Measurements from ENCODE around the gene KDM3B.

KDM3B gene

GRCh38 chr5:138448481-138449398 is 96.3 kb downstream of the KDM3B start:
- no peaks in the 10 kb centered on the region for H3F3A ChIP-seq (ENCODE audit: insufficient read depth, low read length)
- no peak overlapping the region for H3K27ac ChIP-seq (ENCODE audit: low read length)
- H3K4me2 ChIP-seq (ENCODE audit: low read depth, low read length) = no peak overlapping the region
- H3K79me2 ChIP-seq (ENCODE audit: low read length) = no peaks in the 10 kb centered on the region
- DNase-seq = no peak
- no peaks in the 10 kb centered on the region for H3K4me1 ChIP-seq (ENCODE audit: low read length)
- H3K36me3 ChIP-seq (replicated peaks; ENCODE audit: insufficient read depth, low read length) = no peaks in the 10 kb centered on the region
- no peaks in the 10 kb centered on the region for H4K20me1 ChIP-seq (ENCODE audit: insufficient read depth, low read length)
- TF ChIP-seq EZH2phosphoT487 (IDR thresholded peaks at IDR 0.05; ENCODE audit: low read length) = no peak
- TF ChIP-seq EZH2 (optimal IDR thresholded peaks at IDR 0.05; ENCODE audit: low read depth, low read length) = no peak
- no peak for TF ChIP-seq CTCF (IDR thresholded peaks at IDR 0.05; ENCODE audit: low read length)
- H3K4me3 ChIP-seq (ENCODE audit: low read length) = no peak overlapping the region
- no peaks in the 10 kb centered on the region for H3K9me2 ChIP-seq (replicated peaks; ENCODE audit: insufficient read depth, low read length)
- H3K9ac ChIP-seq (ENCODE audit: low read length) = no peak overlapping the region
- no peaks in the 10 kb centered on the region; the same call in 1 of the 2 replicates for H3K27me3 ChIP-seq (replicated peaks; ENCODE audit: insufficient read depth, low read length)
- no peaks in the 10 kb centered on the region for H3K9me3 ChIP-seq (replicated peaks; ENCODE audit: insufficient read depth, low read length)
- no peak overlapping the region for H2AFZ ChIP-seq (ENCODE audit: low read length)

GRCh38 chr5:138449501-138450239 is 97.2 kb downstream of the KDM3B start:
- peak overlapping the region; percentile 27 for H3K4me2 ChIP-seq (ENCODE audit: low read depth, low read length)
- no peak overlapping the region for H3K9ac ChIP-seq (ENCODE audit: low read length)
- no peak overlapping the region for H3K27ac ChIP-seq (ENCODE audit: low read length)
- H3K36me3 ChIP-seq (replicated peaks; ENCODE audit: insufficient read depth, low read length) = no peaks in the 10 kb centered on the region
- no peaks in the 10 kb centered on the region for H4K20me1 ChIP-seq (ENCODE audit: insufficient read depth, low read length)
- H3K4me3 ChIP-seq (ENCODE audit: low read length) = no peak overlapping the region
- no peaks in the 10 kb centered on the region for H3F3A ChIP-seq (ENCODE audit: insufficient read depth, low read length)
- H2AFZ ChIP-seq (ENCODE audit: low read length) = peak overlapping the region; percentile 65
- H3K4me1 ChIP-seq (ENCODE audit: low read length) = no peaks in the 10 kb centered on the region
- no peaks in the 10 kb centered on the region; the same call in 1 of the 2 replicates for H3K27me3 ChIP-seq (replicated peaks; ENCODE audit: insufficient read depth, low read length)
- no peaks in the 10 kb centered on the region for H3K9me3 ChIP-seq (replicated peaks; ENCODE audit: insufficient read depth, low read length)
- no peaks in the 10 kb centered on the region for H3K9me2 ChIP-seq (replicated peaks; ENCODE audit: insufficient read depth, low read length)
- no peaks in the 10 kb centered on the region for H3K79me2 ChIP-seq (ENCODE audit: low read length)
- DNase-seq = peak; percentile 72
- TF ChIP-seq EZH2phosphoT487 (IDR thresholded peaks at IDR 0.05; ENCODE audit: low read length) (no peak), EZH2 (optimal IDR thresholded peaks at IDR 0.05; ENCODE audit: low read depth, low read length) (no peak), CTCF (IDR thresholded peaks at IDR 0.05; ENCODE audit: low read length) (peak; percentile 91)

GRCh38 chr5:138450971-138451370 is 98.5 kb downstream of the KDM3B start:
- Histone ChIP-seq H3K27me3 (replicated peaks; ENCODE audit: insufficient read depth, low read length) (no peaks in the 10 kb centered on the region; the same call in 1 of the 2 replicates), H3K4me3 (ENCODE audit: low read length) (no peak overlapping the region), H2AFZ (ENCODE audit: low read length) (no peak overlapping the region), H3K4me1 (ENCODE audit: low read length) (no peaks in the 10 kb centered on the region), H4K20me1 (ENCODE audit: insufficient read depth, low read length) (no peaks in the 10 kb centered on the region), H3K36me3 (replicated peaks; ENCODE audit: insufficient read depth, low read length) (no peaks in the 10 kb centered on the region), H3K4me2 (ENCODE audit: low read depth, low read length) (no peak overlapping the region), H3K9me2 (replicated peaks; ENCODE audit: insufficient read depth, low read length) (no peaks in the 10 kb centered on the region), H3K27ac (ENCODE audit: low read length) (no peak overlapping the region), H3K79me2 (ENCODE audit: low read length) (no peaks in the 10 kb centered on the region), H3K9me3 (replicated peaks; ENCODE audit: insufficient read depth, low read length) (no peaks in the 10 kb centered on the region), H3F3A (ENCODE audit: insufficient read depth, low read length) (no peaks in the 10 kb centered on the region), H3K9ac (ENCODE audit: low read length) (no peak overlapping the region)
- no peak for TF ChIP-seq EZH2phosphoT487 (IDR thresholded peaks at IDR 0.05; ENCODE audit: low read length)
- no peak for TF ChIP-seq EZH2 (optimal IDR thresholded peaks at IDR 0.05; ENCODE audit: low read depth, low read length)
- TF ChIP-seq CTCF (IDR thresholded peaks at IDR 0.05; ENCODE audit: low read length) = no peak
- DNase-seq = no peak
